Suprapubic skin (tissue), 4 donors: ENCODE results near the gene LIN7A.

Experiments
- POLR2A ChIP-seq, 2 donors: fragments of 450-650 bp; IDR thresholded peaks; one replicate each; pipeline ENCODE4 v1.6.1; 2017; ENCODE audit warnings: antibody characterized with exemption in 2 of 2, mild to moderate bottlenecking in 2 of 2, moderate library complexity in 2 of 2
- POLR2AphosphoS5 ChIP-seq, 3 donors: sonication (generic); formaldehyde crosslinking; IDR thresholded peaks; one replicate each; pipeline ENCODE4 v1.6.1; 2017; ENCODE audit warnings: antibody characterized with exemption in 3 of 3
- TF ChIP-seq, protein P1 (sequence below), 2 donors: fragments of 200-600 bp in 1 of 2; fragments of 450-650 bp in 1 of 2; sonication (generic) in 1 of 2; IDR thresholded peaks; one replicate each; pipeline ENCODE4 v1.5.1; 2016 to 2019; ENCODE audit warnings: antibody characterized with exemption in 2 of 2, mild to moderate bottlenecking in 1 of 2, moderate library complexity in 1 of 2

DNA sequence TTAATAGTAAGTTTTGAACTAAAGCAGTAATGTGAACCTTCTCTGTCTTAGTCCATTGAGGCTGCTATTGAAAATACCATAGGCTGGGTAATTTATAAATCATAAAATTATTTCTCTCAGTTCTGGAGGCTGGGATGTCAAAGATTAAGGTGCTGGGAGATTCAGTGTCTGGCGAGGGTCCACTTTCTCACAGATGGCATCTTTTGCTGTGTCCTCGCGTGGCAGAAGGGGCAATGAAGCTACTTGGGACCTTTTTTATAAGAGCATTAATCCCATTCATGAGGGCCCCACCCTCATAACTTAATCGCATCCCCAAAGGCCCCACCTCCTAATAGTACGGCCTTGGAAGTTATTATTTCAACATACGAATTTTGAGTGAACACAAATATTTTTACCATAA lies 28.4 kb downstream of the LIN7A start:
- TF ChIP-seq POLR2AphosphoS5 (IDR thresholded peaks at IDR 0.05), result no peak
- TF ChIP-seq, protein P1, sequence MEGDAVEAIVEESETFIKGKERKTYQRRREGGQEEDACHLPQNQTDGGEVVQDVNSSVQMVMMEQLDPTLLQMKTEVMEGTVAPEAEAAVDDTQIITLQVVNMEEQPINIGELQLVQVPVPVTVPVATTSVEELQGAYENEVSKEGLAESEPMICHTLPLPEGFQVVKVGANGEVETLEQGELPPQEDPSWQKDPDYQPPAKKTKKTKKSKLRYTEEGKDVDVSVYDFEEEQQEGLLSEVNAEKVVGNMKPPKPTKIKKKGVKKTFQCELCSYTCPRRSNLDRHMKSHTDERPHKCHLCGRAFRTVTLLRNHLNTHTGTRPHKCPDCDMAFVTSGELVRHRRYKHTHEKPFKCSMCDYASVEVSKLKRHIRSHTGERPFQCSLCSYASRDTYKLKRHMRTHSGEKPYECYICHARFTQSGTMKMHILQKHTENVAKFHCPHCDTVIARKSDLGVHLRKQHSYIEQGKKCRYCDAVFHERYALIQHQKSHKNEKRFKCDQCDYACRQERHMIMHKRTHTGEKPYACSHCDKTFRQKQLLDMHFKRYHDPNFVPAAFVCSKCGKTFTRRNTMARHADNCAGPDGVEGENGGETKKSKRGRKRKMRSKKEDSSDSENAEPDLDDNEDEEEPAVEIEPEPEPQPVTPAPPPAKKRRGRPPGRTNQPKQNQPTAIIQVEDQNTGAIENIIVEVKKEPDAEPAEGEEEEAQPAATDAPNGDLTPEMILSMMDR (IDR thresholded peaks at IDR 0.05), result no peak
- no peak for TF ChIP-seq POLR2A (IDR thresholded peaks at IDR 0.05)
